Sigmoid colon (tissue), 4 donors: Measurements from ENCODE around the gene SERPINA6.

Experiments
- CTCF ChIP-seq, 4 experiments: fragments of 450-650 bp in 3 of 4; fragments of 200-600 bp in 1 of 4; IDR thresholded peaks; one replicate each; pipeline ENCODE4 v1.5.1; 2016 to 2019; ENCODE audit warnings: antibody characterized with exemption in 4 of 4, mild to moderate bottlenecking in 3 of 4, moderate library complexity in 2 of 4
- POLR2A ChIP-seq, 2 donors: fragments of 450-650 bp; IDR thresholded peaks; one replicate each; pipeline ENCODE4 v1.6.1; 2016; ENCODE audit warnings: antibody characterized with exemption in 2 of 2, mild to moderate bottlenecking in 2 of 2, moderate library complexity in 2 of 2
- POLR2AphosphoS5 ChIP-seq, 4 donors: sonication (generic); formaldehyde crosslinking; IDR thresholded peaks; one replicate each; pipeline ENCODE4 v1.6.1; 2017; ENCODE audit warnings: antibody characterized with exemption in 4 of 4

- TF ChIP-seq CTCF (IDR thresholded peaks at IDR 0.05): no peak
- no peak for TF ChIP-seq POLR2AphosphoS5 (IDR thresholded peaks at IDR 0.05)
- TF ChIP-seq POLR2A (IDR thresholded peaks at IDR 0.05): no peak
Measured at GRCh38 chr14:94322648-94323570, at the start of gene SERPINA6.
